OCI-LY7 (cell line): Measurements from ENCODE around the gene KCNH1. TPM values are rescaled to one million over a fixed set of nuclear protein-coding genes. Genes with fewer than 3 reads are reported as not detected.

Experiments used
- BruUV-seq: library from RNA; stranded (reverse); fragments of 400-500 nt; replicated peaks from 2 replicates; lab custom pipeline; 2021; lab: Mats Ljungman, UMichigan
- CTCF ChIA-PET: fragments of 300-600 bp; sonication (Branson Sonifier 250); formaldehyde crosslinking; loops from one replicate; lab custom pipeline; 2022; ENCODE audit warnings: antibody characterized with exemption; ENCODE audit not compliant: unreplicated experiment; lab: Charles Lee
- POLR2A ChIA-PET: fragments of 300-600 bp; sonication (Branson Sonifier 250); formaldehyde crosslinking; loops from one replicate; lab custom pipeline; 2022; ENCODE audit warnings: antibody characterized with exemption; lab: Charles Lee
- DNase-seq: peaks from one replicate; pipeline ENCODE4 v3.0.0-alpha.2; 2015; ENCODE audit warnings: low spot score
- H2AFZ ChIP-seq: fragments of 200-600 bp; sonication (generic), shearing (Covaris generic); 2 replicates; pipeline ENCODE4 v1.6.1; 2014; ENCODE audit warnings: mild to moderate bottlenecking, antibody characterized with exemption, low read length, moderate library complexity
- H3K27ac ChIP-seq: fragments of 200-600 bp; sonication (generic); 2 replicates; pipeline ENCODE4 v1.5.1; 2014; ENCODE audit warnings: mixed run types, low read depth, mild to moderate bottlenecking, moderate library complexity, low read length, inconsistent platforms; ENCODE audit not compliant: poor library complexity, severe bottlenecking
- H3K36me3 ChIP-seq: fragments of 200-600 bp; sonication (generic); 2 replicates; pipeline ENCODE4 v1.6.1; 2014; ENCODE audit warnings: mild to moderate bottlenecking, antibody characterized with exemption, low read length, moderate library complexity, mixed read lengths; ENCODE audit not compliant: insufficient read depth
- H3K4me1 ChIP-seq: fragments of 200-600 bp; sonication (generic); 2 replicates; pipeline ENCODE4 v1.5.1; 2014; ENCODE audit warnings: mild to moderate bottlenecking, low read length; ENCODE audit not compliant: insufficient read depth, poor library complexity, severe bottlenecking
- H3K4me2 ChIP-seq: fragments of 200-600 bp; sonication (generic); 2 replicates; pipeline ENCODE4 v1.6.1; 2014; ENCODE audit warnings: mild to moderate bottlenecking, low read length
- H3K4me3 ChIP-seq: fragments of 200-600 bp; sonication (generic); 2 replicates; pipeline ENCODE4 v1.5.1; 2014; ENCODE audit warnings: mild to moderate bottlenecking, low read depth, low read length; ENCODE audit not compliant: poor library complexity, severe bottlenecking
- H3K79me2 ChIP-seq: fragments of 200-600 bp; sonication (generic); 2 replicates; pipeline ENCODE4 v1.6.1; 2016; ENCODE audit warnings: low read depth, mild to moderate bottlenecking, low read length, moderate library complexity, mixed read lengths; ENCODE audit not compliant: insufficient read depth
- H3K9me2 ChIP-seq: fragments of 200-600 bp; sonication (generic); 2 replicates; pipeline ENCODE4 v1.6.1; 2016; ENCODE audit warnings: mild to moderate bottlenecking, low read length, mixed read lengths; ENCODE audit not compliant: insufficient read depth
- H3K9me3 ChIP-seq: fragments of 200-600 bp; sonication (generic); 2 replicates; pipeline ENCODE4 v1.6.1; 2014; ENCODE audit warnings: mild to moderate bottlenecking, mixed run types, low read length, mixed read lengths
- H4K20me1 ChIP-seq: fragments of 200-600 bp; sonication (generic); 2 replicates; pipeline ENCODE4 v1.6.1; 2014; ENCODE audit warnings: mild to moderate bottlenecking, antibody characterized with exemption, low read length, moderate library complexity, mixed read lengths; ENCODE audit not compliant: insufficient read depth
- EZH2phosphoT487 ChIP-seq: fragments of 200-600 bp; sonication (generic); IDR thresholded peaks from 2 replicates; pipeline ENCODE4 v1.6.1; 2018; ENCODE audit warnings: low read depth, borderline replicate concordance, mild to moderate bottlenecking, mixed run types, antibody characterized with exemption, low read length, moderate library complexity, mixed read lengths
- intact Hi-C: fragments of 100-400 bp; cut with micrococcal nuclease; formaldehyde crosslinking; loops from one replicate; pipeline ENCODE4 v1.10.0; 2022; ENCODE audit not compliant: unreplicated experiment
- total RNA-seq, 2 experiments: library from RNA; depleted of rRNA in 1 of 2; stranded (reverse); fragments of >200 nt in 1 of 2; shearing (Covaris generic) in 1 of 2; gene quantifications; 2 replicates each; pipeline ENCODE4 v1.2.3, GENCODE V29; 2014 to 2022
- TF ChIP-seq, protein P1 (sequence below): fragments of 200-600 bp; sonication (generic); conservative IDR thresholded peaks from 2 replicates; pipeline ENCODE4 v1.5.1; 2014; ENCODE audit warnings: mild to moderate bottlenecking, antibody characterized with exemption, low read length, moderate library complexity, mixed read lengths

The KCNH1 gene
- total RNA-seq, 2 experiments from 2014 or later: not detected

DNA sequence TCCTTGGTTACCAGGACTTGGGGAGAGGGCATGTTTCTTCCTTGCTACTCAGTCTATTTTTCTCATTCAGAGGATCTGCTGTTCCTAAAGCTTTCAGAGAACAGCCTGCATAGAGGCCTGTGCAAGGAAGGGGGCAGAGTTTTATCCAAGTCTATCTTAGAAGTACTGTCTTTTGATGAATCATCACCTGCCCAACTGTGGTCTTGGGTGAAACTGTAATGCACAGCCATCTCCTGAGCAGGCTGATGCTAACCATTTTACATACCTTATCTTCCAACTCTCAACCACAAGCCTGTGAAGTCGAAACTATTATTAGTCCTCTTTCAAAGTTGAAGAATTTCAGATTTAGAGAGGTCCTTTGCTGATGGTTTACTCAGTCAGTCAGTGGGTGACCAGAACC, 437.2 kb downstream of the KCNH1 start:
- TF ChIP-seq, protein P1, sequence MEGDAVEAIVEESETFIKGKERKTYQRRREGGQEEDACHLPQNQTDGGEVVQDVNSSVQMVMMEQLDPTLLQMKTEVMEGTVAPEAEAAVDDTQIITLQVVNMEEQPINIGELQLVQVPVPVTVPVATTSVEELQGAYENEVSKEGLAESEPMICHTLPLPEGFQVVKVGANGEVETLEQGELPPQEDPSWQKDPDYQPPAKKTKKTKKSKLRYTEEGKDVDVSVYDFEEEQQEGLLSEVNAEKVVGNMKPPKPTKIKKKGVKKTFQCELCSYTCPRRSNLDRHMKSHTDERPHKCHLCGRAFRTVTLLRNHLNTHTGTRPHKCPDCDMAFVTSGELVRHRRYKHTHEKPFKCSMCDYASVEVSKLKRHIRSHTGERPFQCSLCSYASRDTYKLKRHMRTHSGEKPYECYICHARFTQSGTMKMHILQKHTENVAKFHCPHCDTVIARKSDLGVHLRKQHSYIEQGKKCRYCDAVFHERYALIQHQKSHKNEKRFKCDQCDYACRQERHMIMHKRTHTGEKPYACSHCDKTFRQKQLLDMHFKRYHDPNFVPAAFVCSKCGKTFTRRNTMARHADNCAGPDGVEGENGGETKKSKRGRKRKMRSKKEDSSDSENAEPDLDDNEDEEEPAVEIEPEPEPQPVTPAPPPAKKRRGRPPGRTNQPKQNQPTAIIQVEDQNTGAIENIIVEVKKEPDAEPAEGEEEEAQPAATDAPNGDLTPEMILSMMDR: no peak
- no peak for TF ChIP-seq EZH2phosphoT487

DNA sequence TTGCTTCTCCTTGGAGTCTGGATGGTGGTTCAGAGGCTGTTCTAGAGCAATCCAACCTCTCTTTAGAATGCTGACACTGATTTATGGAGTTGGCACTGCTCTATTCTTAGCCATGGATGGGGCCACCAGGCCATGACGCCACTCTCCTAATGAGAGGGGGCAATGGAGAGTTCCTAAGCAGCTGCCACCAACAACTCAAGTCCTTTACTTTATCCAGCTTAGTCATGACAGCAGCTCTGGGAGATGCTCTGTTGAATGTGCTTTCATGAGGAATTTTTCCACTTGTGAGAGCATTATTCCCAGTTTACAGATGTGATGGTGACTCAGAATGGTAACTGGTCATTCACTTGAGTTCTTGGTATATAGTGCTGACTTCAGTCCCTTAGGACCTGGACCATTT, 438.9 kb downstream of the KCNH1 start:
- no peak for DNase-seq
- no peak overlapping the region for H2AFZ ChIP-seq
- no peak overlapping the region for H3K27ac ChIP-seq
- H3K4me1 ChIP-seq: no peaks in the 10 kb centered on the region
- no peak overlapping the region for H3K4me3 ChIP-seq
- no peaks in the 10 kb centered on the region for H3K9me2 ChIP-seq
- no peaks in the 10 kb centered on the region for H3K79me2 ChIP-seq
- no peak overlapping the region for H3K4me2 ChIP-seq
- no peak for TF ChIP-seq EZH2phosphoT487
- TF ChIP-seq, protein P1: no peak
- no peaks in the 10 kb centered on the region for H4K20me1 ChIP-seq
- CTCF ChIA-PET: interaction anchor here (0.6 kb wide), 1 partner anchor 344 kb away, joined by 3 read pairs; no protein-coding TSS in a partner anchor
- intact Hi-C loops: no loop called here
- no peaks in the 10 kb centered on the region for H3K9me3 ChIP-seq
- no peaks in the 10 kb centered on the region for H3K36me3 ChIP-seq
- BruUV-seq: no TSS peak
- POLR2A ChIA-PET: interaction anchor here (0.9 kb wide), 1 partner anchor 16 kb away, joined by 4 read pairs; no protein-coding TSS in a partner anchor

More for the DNA sequence above, 437.2 kb downstream of the KCNH1 start:
- BruUV-seq: no TSS peak
- H3K9me3 ChIP-seq: no peaks in the 10 kb centered on the region
- H3K4me1 ChIP-seq: no peaks in the 10 kb centered on the region
- DNase-seq: no peak
- H4K20me1 ChIP-seq: no peaks in the 10 kb centered on the region
- no peak overlapping the region for H2AFZ ChIP-seq
- POLR2A ChIA-PET: no interaction called here
- no peaks in the 10 kb centered on the region for H3K9me2 ChIP-seq
- no peak overlapping the region for H3K27ac ChIP-seq
- H3K36me3 ChIP-seq: no peaks in the 10 kb centered on the region
- intact Hi-C loops: no loop called here
- CTCF ChIA-PET: no interaction called here
- H3K4me3 ChIP-seq: no peak overlapping the region
- H3K4me2 ChIP-seq: no peak overlapping the region
- H3K79me2 ChIP-seq: no peaks in the 10 kb centered on the region

DNA sequence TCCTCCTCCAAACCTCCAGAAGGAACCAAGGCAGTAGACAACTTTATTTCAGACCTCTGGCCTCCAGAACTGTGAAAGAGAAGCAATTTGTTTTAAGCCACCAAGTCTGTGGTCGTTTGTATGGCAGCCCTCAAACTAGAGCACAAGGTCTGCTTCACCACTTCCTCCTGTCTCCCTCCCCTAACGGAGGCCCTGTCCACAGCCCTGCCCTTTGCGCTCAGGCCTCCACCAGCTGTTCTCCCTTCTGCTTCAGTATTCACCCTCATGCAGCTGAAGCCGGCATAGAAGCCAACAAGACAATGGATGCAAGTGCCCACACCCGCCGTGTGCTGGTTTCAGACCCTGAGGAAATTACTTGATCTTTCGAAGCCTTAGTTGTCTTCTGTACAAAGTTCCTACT, 441.2 kb downstream of the KCNH1 start:
- DNase-seq: no peak
- Histone ChIP-seq H3K4me3 (no peak overlapping the region), H3K4me1 (no peaks in the 10 kb centered on the region), H2AFZ (no peak overlapping the region), H3K79me2 (no peaks in the 10 kb centered on the region), H3K9me2 (no peaks in the 10 kb centered on the region), H3K4me2 (no peak overlapping the region), H3K36me3 (no peaks in the 10 kb centered on the region), H3K9me3 (no peaks in the 10 kb centered on the region), H4K20me1 (no peaks in the 10 kb centered on the region), H3K27ac (no peak overlapping the region)
- TF ChIP-seq, protein P1: no peak
- TF ChIP-seq EZH2phosphoT487: no peak
- ChIA-PET CTCF (no interaction called here), POLR2A (no interaction called here)
- intact Hi-C loops: no loop called here
- BruUV-seq: no TSS peak
